Stimulated activated CD8-positive, alpha-beta memory T cell treated with anti-CD3 and anti-CD28 coated beads, Interleukin-15, amount 100 ng/mL, for 4 hours (primary cell): Measurements from ENCODE around the gene BEND7.
"Not testable (repeated sequence)": the region's sequence is repeated elsewhere in the genome, so short reads cannot be mapped to it uniquely, and the experiment has no call there.

Source experiments
- DNase-seq, 2 donors: peaks; one replicate each; pipeline ENCODE4 v3.0.0-alpha.2; 2020; ENCODE audit warnings: low read depth in 2 of 2

The BEND7 gene

GRCh38 chr10:13481690-13482089 lies 47.1 kb downstream of the BEND7 start:
- DNase-seq: no peak

GRCh38 chr10:13475124-13475523 lies 53.7 kb downstream of the BEND7 start:
- DNase-seq: no peak

GRCh38 chr10:13473986-13474385 lies 54.8 kb downstream of the BEND7 start:
- DNase-seq: no peak

- DNase-seq: no peak
These were observed 56.5 kb downstream of the BEND7 start for GRCh38 chr10:13472359-13472758.

- no peak for DNase-seq
These were observed 58.5 kb downstream of the BEND7 start for GRCh38 chr10:13470270-13470669.

- DNase-seq: no peak
These were observed 66.3 kb downstream of the BEND7 start for GRCh38 chr10:13462551-13462950.

GRCh38 chr10:13458687-13459012 lies 70.2 kb downstream of the BEND7 start:
- no peak for DNase-seq

GRCh38 chr10:13457958-13458686 lies 70.7 kb downstream of the BEND7 start:
- no peak for DNase-seq

GRCh38 chr10:13453896-13454295 lies 74.9 kb downstream of the BEND7 start:
- DNase-seq: no peak

GRCh38 chr10:13450069-13450468 lies 78.7 kb downstream of the BEND7 start:
- no peak for DNase-seq

- DNase-seq: no peak
These were observed 79.5 kb downstream of the BEND7 start for GRCh38 chr10:13449296-13449695.

- DNase-seq: no peak
These were observed 80.6 kb downstream of the BEND7 start for GRCh38 chr10:13448216-13448615.

- no peak for DNase-seq
These were observed 83.0 kb downstream of the BEND7 start for GRCh38 chr10:13445656-13446400.

- no peak for DNase-seq
These were observed 87.3 kb downstream of the BEND7 start for GRCh38 chr10:13441476-13441875.

- peak in 1 of 2 donors; percentile 20 for DNase-seq
These were observed 88.4 kb downstream of the BEND7 start for GRCh38 chr10:13440185-13441061.

GRCh38 chr10:13439313-13440184 lies 89.3 kb downstream of the BEND7 start:
- no peak for DNase-seq

- DNase-seq: no peak
These were observed 91.7 kb downstream of the BEND7 start for GRCh38 chr10:13437026-13437555.

- DNase-seq: not testable (repeated sequence)
These were observed 100.9 kb downstream of the BEND7 start for GRCh38 chr10:13427943-13428342.

- DNase-seq: no peak
These were observed 103.4 kb downstream of the BEND7 start for GRCh38 chr10:13425397-13425796.

GRCh38 chr10:13422800-13423199 lies 106.0 kb downstream of the BEND7 start:
- DNase-seq: no peak

- no peak for DNase-seq
These were observed 107.4 kb downstream of the BEND7 start for GRCh38 chr10:13421382-13421917.
